RWPE1 (cell line): ENCODE data around the gene PRR5.

ENCODE experiments used
- CTCF ChIA-PET: fragments of 350-600 bp; sonication (Branson Sonifier 250); formaldehyde crosslinking; extraction: SDS; loops from one replicate; lab custom pipeline; 2021; lab: Yijun Ruan, JAX
- POLR2A ChIA-PET: fragments of 400-600 bp; formaldehyde crosslinking; extraction: SDS; loops from one replicate; lab custom pipeline; 2020; ENCODE audit warnings: antibody characterized with exemption; ENCODE audit not compliant: low non-redundant PET; lab: Yijun Ruan, JAX
- DNase-seq: peaks from one replicate; pipeline ENCODE4 v3.0.0; 2012; ENCODE audit warnings: low spot score
- H3K27ac ChIP-seq: fragments of 450-650 bp; 2 replicates; pipeline ENCODE4 v1.5.1; 2017
- TF ChIP-seq, protein P1 (sequence below): fragments of 450-650 bp; conservative IDR thresholded peaks from 2 replicates; pipeline ENCODE4 v1.5.1; 2017; ENCODE audit warnings: low read depth, mild to moderate bottlenecking

PRR5 gene

DNA sequence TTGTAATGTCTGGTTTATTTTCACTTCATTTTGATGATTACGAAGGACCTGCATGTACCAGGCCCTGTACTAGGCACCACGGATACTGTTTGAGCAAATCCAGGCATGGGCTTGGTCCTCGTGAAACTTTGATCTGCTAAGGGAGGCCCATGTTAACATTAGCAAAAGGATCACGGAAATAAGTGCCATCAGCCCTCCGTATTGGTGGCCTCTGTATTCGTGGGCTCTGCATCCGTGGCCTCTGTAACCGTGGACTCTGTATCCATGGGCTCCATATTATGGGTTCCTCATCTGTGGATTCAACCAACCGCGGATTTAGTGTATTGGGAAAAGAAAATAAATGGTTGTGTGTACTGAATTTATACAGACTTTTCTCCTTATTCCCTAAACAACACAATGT is 59.0 kb downstream of the PRR5 start:
- ChIA-PET CTCF (no interaction called here), POLR2A (no interaction called here)
- no peak overlapping the region for H3K27ac ChIP-seq
- DNase-seq = no peak
- TF ChIP-seq, protein P1, sequence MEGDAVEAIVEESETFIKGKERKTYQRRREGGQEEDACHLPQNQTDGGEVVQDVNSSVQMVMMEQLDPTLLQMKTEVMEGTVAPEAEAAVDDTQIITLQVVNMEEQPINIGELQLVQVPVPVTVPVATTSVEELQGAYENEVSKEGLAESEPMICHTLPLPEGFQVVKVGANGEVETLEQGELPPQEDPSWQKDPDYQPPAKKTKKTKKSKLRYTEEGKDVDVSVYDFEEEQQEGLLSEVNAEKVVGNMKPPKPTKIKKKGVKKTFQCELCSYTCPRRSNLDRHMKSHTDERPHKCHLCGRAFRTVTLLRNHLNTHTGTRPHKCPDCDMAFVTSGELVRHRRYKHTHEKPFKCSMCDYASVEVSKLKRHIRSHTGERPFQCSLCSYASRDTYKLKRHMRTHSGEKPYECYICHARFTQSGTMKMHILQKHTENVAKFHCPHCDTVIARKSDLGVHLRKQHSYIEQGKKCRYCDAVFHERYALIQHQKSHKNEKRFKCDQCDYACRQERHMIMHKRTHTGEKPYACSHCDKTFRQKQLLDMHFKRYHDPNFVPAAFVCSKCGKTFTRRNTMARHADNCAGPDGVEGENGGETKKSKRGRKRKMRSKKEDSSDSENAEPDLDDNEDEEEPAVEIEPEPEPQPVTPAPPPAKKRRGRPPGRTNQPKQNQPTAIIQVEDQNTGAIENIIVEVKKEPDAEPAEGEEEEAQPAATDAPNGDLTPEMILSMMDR = no peak

- H3K27ac ChIP-seq = no peak overlapping the region
- POLR2A ChIA-PET = no interaction called here
- TF ChIP-seq, protein P1 = no peak
- CTCF ChIA-PET = no interaction called here
- DNase-seq = no peak
Observed at GRCh38 chr22:44764373-44764772, 62.4 kb downstream of the PRR5 start.

DNA sequence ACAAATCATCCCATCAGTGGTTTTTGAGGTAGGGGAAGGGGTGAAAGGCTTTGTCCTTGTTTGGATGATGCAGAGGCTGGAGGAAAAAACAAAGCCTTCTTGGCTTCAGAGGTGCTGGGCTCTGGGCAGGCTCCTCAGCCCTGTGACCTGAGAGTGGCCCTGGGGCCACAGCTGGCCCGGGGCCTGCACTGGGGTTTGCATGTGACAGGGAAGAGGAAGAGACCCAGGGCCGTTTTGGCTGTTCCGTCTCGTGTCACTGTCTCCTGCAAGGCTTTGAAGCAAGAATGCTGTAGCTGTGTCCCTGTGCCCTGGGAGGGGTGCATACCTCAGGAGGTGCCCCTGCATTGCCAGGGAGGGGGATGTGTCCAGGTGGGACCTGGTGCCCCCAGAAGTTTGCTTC is 63.0 kb downstream of the PRR5 start:
- CTCF ChIA-PET = no interaction called here
- no peak for DNase-seq
- TF ChIP-seq, protein P1 = no peak
- POLR2A ChIA-PET = no interaction called here
- H3K27ac ChIP-seq = no peak overlapping the region

- POLR2A ChIA-PET = no interaction called here
- no peak for DNase-seq
- no peak overlapping the region for H3K27ac ChIP-seq
- CTCF ChIA-PET = no interaction called here
- TF ChIP-seq, protein P1 = no peak
Observed at GRCh38 chr22:44765571-44766285, 63.7 kb downstream of the PRR5 start.

- ChIA-PET POLR2A (no interaction called here), CTCF (no interaction called here)
- TF ChIP-seq, protein P1 = no peak
- no peak overlapping the region for H3K27ac ChIP-seq
- DNase-seq = no peak
Observed at GRCh38 chr22:44773082-44773481, 71.1 kb downstream of the PRR5 start.

- DNase-seq = no peak
- H3K27ac ChIP-seq = no peak overlapping the region
- POLR2A ChIA-PET = no interaction called here
Observed at GRCh38 chr22:44775862-44776261, 73.9 kb downstream of the PRR5 start.

More at GRCh38 chr22:44775862-44776261, 73.9 kb downstream of the PRR5 start:
- TF ChIP-seq, protein P1 = no peak
- CTCF ChIA-PET = no interaction called here
